Choroid plexus epithelial cell (primary cell): ENCODE measurements around the gene CDC7.

Experiments
- DNase-seq: peaks from one replicate; pipeline ENCODE4 v3.0.0-alpha.2; 2010; ENCODE audit warnings: low read depth
- H3K4me3 ChIP-seq: 2 replicates; pipeline ENCODE4 v1.5.1; 2011; ENCODE audit warnings: low read depth, mild to moderate bottlenecking, control low read depth, low read length, moderate library complexity
- CTCF ChIP-seq: conservative IDR thresholded peaks from 2 replicates; pipeline ENCODE4 v1.5.1; 2011; ENCODE audit warnings: low read depth, mild to moderate bottlenecking, control low read depth, inconsistent platforms, low read length, moderate library complexity

Gene CDC7

GRCh38 chr1:91553177-91553591 lies 52.5 kb downstream of the CDC7 start:
- DNase-seq = peak; percentile 63

GRCh38 chr1:91555074-91555730 lies 54.6 kb downstream of the CDC7 start:
- no peak overlapping the region for H3K4me3 ChIP-seq
- peak; percentile 27 for DNase-seq
- peak; percentile 7 for TF ChIP-seq CTCF

More at GRCh38 chr1:91553177-91553591, 52.5 kb downstream of the CDC7 start:
- no peak overlapping the region for H3K4me3 ChIP-seq
- no peak for TF ChIP-seq CTCF

- TF ChIP-seq CTCF = no peak
- DNase-seq = peak; percentile 68
- H3K4me3 ChIP-seq = no peak overlapping the region
Measured at GRCh38 chr1:91555821-91556531, 55.3 kb downstream of the CDC7 start.

GRCh38 chr1:91556556-91556955 lies 55.9 kb downstream of the CDC7 start:
- no peak overlapping the region for H3K4me3 ChIP-seq
- TF ChIP-seq CTCF = no peak
- no peak for DNase-seq

- H3K4me3 ChIP-seq = no peak overlapping the region
- DNase-seq = no peak
- TF ChIP-seq CTCF = no peak
Measured at GRCh38 chr1:91557039-91557690, 56.5 kb downstream of the CDC7 start.

GRCh38 chr1:91557826-91558225 lies 57.2 kb downstream of the CDC7 start:
- no peak overlapping the region for H3K4me3 ChIP-seq
- no peak for DNase-seq
- no peak for TF ChIP-seq CTCF
